Measurements from ENCODE around the gene VPS45.

VPS45 gene

GRCh38 chr1:150126811-150127210 is 59.2 kb downstream of the VPS45 start:
- no peak overlapping the region for H3K4me3 ChIP-seq (ENCODE audit: low read depth, low read length)
- H3K4me1 ChIP-seq (ENCODE audit: control insufficient read depth, insufficient read depth, low read length): no peaks in the 10 kb centered on the region
- H3K9me3 ChIP-seq (ENCODE audit: control insufficient read depth, insufficient read depth, low read depth, low read length): no peaks in the 10 kb centered on the region
- peak; percentile 45; the same call in 1 of the 2 replicates for TF ChIP-seq SCRT2 (tag by site-specific recombination; IDR thresholded peaks at IDR 0.05)
- no peak for TF ChIP-seq ZNF518A (tag by site-specific recombination; conservative IDR thresholded peaks at IDR 0.05; ENCODE audit: low read depth)
- no peak for TF ChIP-seq ZBTB21 (tag by site-specific recombination; IDR thresholded peaks at IDR 0.05)
- TF ChIP-seq ZNF146 (tag by site-specific recombination; IDR thresholded peaks at IDR 0.05): no peak
- H3K36me3 ChIP-seq (ENCODE audit: control insufficient read depth in 2 of 2, insufficient read depth in 1 of 2, low read length in 2 of 2): peaks cover 3 to 9% of the 10 kb centered on the region in 2 experiments
- CTCF ChIA-PET: interaction anchor here (0.5 to 2.5 kb wide), 3 partner anchors 14 to 61 kb away, joined by 3 to 10 read pairs (median 3); no protein-coding TSS in a partner anchor
- H3K27ac ChIP-seq (ENCODE audit: extremely low read depth, low read depth, low read length): no peak overlapping the region
- POLR2A ChIA-PET: interaction anchor here (0.8 kb wide), 1 partner anchor 32 kb away, joined by 3 read pairs; no protein-coding TSS in a partner anchor

GRCh38 chr1:150127464-150127863 is 59.9 kb downstream of the VPS45 start:
- Histone ChIP-seq H3K27ac (ENCODE audit: extremely low read depth, low read depth, low read length) (no peak overlapping the region), H3K36me3 (ENCODE audit: control insufficient read depth in 2 of 2, insufficient read depth in 1 of 2, low read length in 2 of 2) (peaks cover 0 to 9% of the 10 kb centered on the region in 2 experiments; a peak in 2 of 3 replicates), H3K9me3 (ENCODE audit: control insufficient read depth, insufficient read depth, low read depth, low read length) (no peaks in the 10 kb centered on the region), H3K4me3 (ENCODE audit: low read depth, low read length) (no peak overlapping the region), H3K4me1 (ENCODE audit: control insufficient read depth, insufficient read depth, low read length) (no peaks in the 10 kb centered on the region)
- ChIA-PET CTCF (interaction anchor here (2.5 kb wide), 1 partner anchor 60 kb away, joined by 10 read pairs; no protein-coding TSS in a partner anchor), POLR2A (interaction anchor here (0.8 kb wide), 1 partner anchor 31 kb away, joined by 3 read pairs; no protein-coding TSS in a partner anchor)
- TF ChIP-seq ZNF777 (tag by site-specific recombination; IDR thresholded peaks at IDR 0.05; ENCODE audit: borderline replicate concordance): no peak
- no peak for TF ChIP-seq ZNF76 (tag by site-specific recombination; IDR thresholded peaks at IDR 0.05; ENCODE audit: borderline replicate concordance, low read depth)
- no peak for TF ChIP-seq KLF17 (tag by site-specific recombination; IDR thresholded peaks at IDR 0.05)
- no peak for TF ChIP-seq ZNF280D (tag by site-specific recombination; IDR thresholded peaks at IDR 0.05)
- no peak for TF ChIP-seq KLF10 (tag by site-specific recombination; IDR thresholded peaks at IDR 0.05)
- no peak for TF ChIP-seq ZNF19 (tag by site-specific recombination; IDR thresholded peaks at IDR 0.05; ENCODE audit: low read depth)
- TF ChIP-seq GLIS1 (tag by site-specific recombination; IDR thresholded peaks at IDR 0.05): no peak
- TF ChIP-seq ZNF394 (tag by site-specific recombination; IDR thresholded peaks at IDR 0.05; ENCODE audit: borderline replicate concordance): no peak
- TF ChIP-seq ZFP3 (tag by site-specific recombination; IDR thresholded peaks at IDR 0.05; ENCODE audit: low read depth): no peak
- TF ChIP-seq GFI1B (tag by site-specific recombination; IDR thresholded peaks at IDR 0.05): no peak
- no peak for TF ChIP-seq ZBTB49 (tag by site-specific recombination; IDR thresholded peaks at IDR 0.05; ENCODE audit: low read depth)
- TF ChIP-seq SP3 (tag by site-specific recombination; IDR thresholded peaks at IDR 0.05): no peak
- no peak for TF ChIP-seq ZNF114 (tag by site-specific recombination; IDR thresholded peaks at IDR 0.05)
- no peak for TF ChIP-seq MZF1 (tag by site-specific recombination; IDR thresholded peaks at IDR 0.05; ENCODE audit: borderline replicate concordance)
- TF ChIP-seq ZNF610 (tag by site-specific recombination; IDR thresholded peaks at IDR 0.05; ENCODE audit: borderline replicate concordance): no peak
- TF ChIP-seq TCF7L2 (IDR thresholded peaks at IDR 0.05; ENCODE audit: borderline replicate concordance, low read depth, low read length): no peak
- no peak for TF ChIP-seq ZNF621 (tag by site-specific recombination; IDR thresholded peaks at IDR 0.05)
- no peak for TF ChIP-seq ZNF350 (tag by site-specific recombination; IDR thresholded peaks at IDR 0.05)
